ENCODE results near the gene ADGRA1. TPM values are rescaled to one million over a fixed set of nuclear protein-coding genes. Genes with fewer than 3 reads are reported as not detected.
"Not testable (repeated sequence)": the region's sequence is repeated elsewhere in the genome, so short reads cannot be mapped to it uniquely, and the experiment has no call there.

The ADGRA1 gene
- total and polyA plus RNA-seq, 7 donors, result under 0.01 to 0.28 (median 0.08) TPM; not detected in 3

- H3K27ac ChIP-seq, result no peak overlapping the region
- TF ChIP-seq CTCF (IDR thresholded peaks at IDR 0.05) (no peak), EP300 (IDR thresholded peaks at IDR 0.05) (no peak), POLR2AphosphoS5 (IDR thresholded peaks at IDR 0.05) (no peak), POLR2A (IDR thresholded peaks at IDR 0.05) (no peak)
- H3K9me3 ChIP-seq, result no peaks in the 10 kb centered on the region
- WGBS, 2 donors, result 72 to 83% methylated on average over 17 of the region's 17 CpGs
- H3K27me3 ChIP-seq, result peaks cover 0 to 22% (median 9%) of the 10 kb centered on the region in 3 donors
- H3K36me3 ChIP-seq, result no peaks in the 10 kb centered on the region
- H3K4me3 ChIP-seq, result no peak overlapping the region
- H3K4me1 ChIP-seq, result no peaks in the 10 kb centered on the region
- intact Hi-C loops (cut with DNase I), result no loop called here
- DNase-seq, result peak; percentile 57
Measured at GRCh38 chr10:133170092-133170491, 82.4 kb downstream of the ADGRA1 start.

DNA sequence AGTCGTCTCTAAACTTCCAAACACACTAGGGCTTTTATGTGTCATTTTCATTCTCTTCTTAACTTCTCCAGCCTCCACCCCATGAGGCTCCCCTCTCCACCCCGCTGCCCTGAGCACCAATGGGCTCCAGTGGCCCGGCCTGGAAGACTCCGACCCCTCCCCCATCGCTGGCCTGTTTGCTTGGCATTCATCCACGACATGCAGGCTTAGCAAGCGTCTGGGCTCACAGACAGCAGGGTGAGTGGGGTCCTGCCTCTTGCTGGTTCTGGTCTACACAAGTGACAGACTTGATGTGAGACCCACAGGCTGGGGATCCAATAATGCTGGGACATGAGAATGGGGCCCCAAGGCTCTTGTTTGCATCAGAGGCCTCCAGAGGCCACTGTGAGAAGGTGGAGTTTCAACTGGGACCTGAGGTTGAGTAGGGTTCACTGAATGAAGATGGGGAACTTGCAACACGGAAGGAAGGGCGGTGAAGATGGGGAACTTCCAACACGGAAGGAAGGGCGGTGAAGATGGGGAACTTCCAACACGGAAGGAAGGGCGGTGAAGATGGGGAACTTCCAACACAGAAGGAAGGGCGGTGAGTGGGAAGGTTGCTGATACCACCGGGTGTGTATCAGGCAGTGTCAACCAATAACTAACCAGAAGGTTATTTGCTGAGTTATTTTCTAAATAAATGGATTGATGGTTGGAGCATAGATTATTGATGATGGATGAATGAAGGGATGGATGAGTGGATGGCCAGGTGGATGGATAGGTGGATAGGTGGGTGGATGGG, 86.3 kb downstream of the ADGRA1 start:
- intact Hi-C loops (cut with DNase I), result no loop called here
- 87 to 91% methylated on average over 15 of the region's 15 CpGs for WGBS, 2 donors
- TF ChIP-seq POLR2AphosphoS5 (IDR thresholded peaks at IDR 0.05) (no peak), CTCF (IDR thresholded peaks at IDR 0.05) (no peak), POLR2A (IDR thresholded peaks at IDR 0.05) (no peak), EP300 (IDR thresholded peaks at IDR 0.05) (no peak)
- Histone ChIP-seq H3K27ac (no peak overlapping the region), H3K9me3 (no peaks in the 10 kb centered on the region), H3K36me3 (no peaks in the 10 kb centered on the region), H3K4me1 (no peaks in the 10 kb centered on the region), H3K27me3 (no peaks in the 10 kb centered on the region), H3K4me3 (no peak overlapping the region)
- peak; percentile 40 for DNase-seq

DNA sequence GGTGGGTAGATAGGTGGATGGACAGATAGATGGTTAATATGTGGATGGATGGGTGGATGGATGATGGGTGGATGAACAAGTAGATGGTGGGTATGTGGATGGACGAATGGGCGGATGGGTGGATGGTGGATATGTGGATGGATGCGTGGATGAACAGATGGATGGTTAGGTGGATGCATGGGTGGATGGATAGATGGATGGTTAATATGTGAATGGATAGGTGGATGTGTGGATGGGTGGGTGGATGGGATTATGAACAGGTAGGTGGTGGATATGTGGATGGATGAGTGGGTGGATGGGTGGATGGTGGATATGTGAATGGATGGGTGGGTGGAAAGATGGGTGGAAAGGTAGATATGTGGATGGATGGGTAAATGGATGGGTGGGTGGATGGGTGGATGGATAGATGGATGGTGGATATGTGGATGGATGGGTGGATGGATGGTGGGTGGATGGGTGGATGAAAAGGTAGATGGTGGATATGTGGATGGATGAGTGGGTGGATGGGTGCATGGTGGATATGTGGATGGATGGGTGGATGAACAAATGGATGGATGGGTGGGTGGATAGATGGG, 87.1 kb downstream of the ADGRA1 start:
- intact Hi-C loops (cut with DNase I), result no loop called here
- Histone ChIP-seq H3K27me3 (no peaks in the 10 kb centered on the region), H3K4me3 (no peak overlapping the region), H3K4me1 (no peaks in the 10 kb centered on the region), H3K27ac (no peak overlapping the region), H3K36me3 (no peaks in the 10 kb centered on the region), H3K9me3 (no peaks in the 10 kb centered on the region)
- peak; percentile 4 for DNase-seq
- TF ChIP-seq POLR2AphosphoS5 (IDR thresholded peaks at IDR 0.05) (no peak), EP300 (IDR thresholded peaks at IDR 0.05) (no peak), POLR2A (IDR thresholded peaks at IDR 0.05) (no peak), CTCF (IDR thresholded peaks at IDR 0.05) (no peak)
- WGBS, 2 donors, result 77 to 79% methylated on average over 3 of the region's 3 CpGs

DNA sequence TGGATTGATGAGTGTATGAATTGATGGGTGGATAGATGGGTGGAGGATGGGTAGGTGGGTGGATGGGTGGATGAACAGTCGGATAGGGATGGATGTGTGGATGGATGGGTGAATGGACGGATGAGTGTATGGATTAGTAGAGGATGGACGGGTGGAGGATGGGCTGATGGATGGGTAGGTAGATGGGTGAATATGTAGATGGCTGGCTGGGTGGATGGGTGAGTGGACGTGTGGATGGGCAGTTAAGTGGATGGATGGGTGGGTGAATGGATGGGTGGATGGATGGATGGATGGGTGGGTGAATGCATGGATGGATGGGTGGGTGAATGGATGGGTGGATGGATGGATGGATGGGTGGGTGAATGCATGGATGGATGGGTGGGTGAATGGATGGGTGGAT, 87.9 kb downstream of the ADGRA1 start:
- H3K36me3 ChIP-seq; H3K4me3 ChIP-seq; H3K27me3 ChIP-seq; intact Hi-C loops (cut with DNase I); H3K9me3 ChIP-seq; H3K27ac ChIP-seq; H3K4me1 ChIP-seq: not testable (repeated sequence)
- 86 to 89% methylated on average over 4 of the region's 4 CpGs for WGBS, 2 donors
- DNase-seq, result peak; percentile 33

DNA sequence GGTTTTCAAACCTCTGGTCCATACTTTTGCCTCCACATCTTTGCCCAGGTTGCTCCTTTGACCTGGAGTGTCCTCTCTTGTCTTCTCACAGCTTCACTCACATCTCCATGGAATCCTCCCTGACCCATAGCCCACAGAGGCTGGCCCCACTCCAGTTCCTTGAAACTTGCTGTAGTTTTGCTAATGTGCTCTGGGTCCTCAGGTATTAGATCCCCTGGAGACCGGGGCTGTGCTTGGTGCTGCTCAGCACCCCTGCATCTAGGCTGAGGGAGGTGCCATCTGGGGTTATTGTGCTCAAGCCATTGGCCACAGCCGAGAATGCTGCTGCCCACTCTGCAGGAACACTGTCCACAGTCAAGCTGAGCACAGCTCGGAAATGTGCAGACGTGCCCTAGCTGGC, 88.8 kb downstream of the ADGRA1 start:
- intact Hi-C loops (cut with DNase I), result no loop called here
- Histone ChIP-seq H3K36me3 (no peaks in the 10 kb centered on the region), H3K4me3 (no peak overlapping the region), H3K27ac (no peak overlapping the region), H3K9me3 (no peaks in the 10 kb centered on the region), H3K27me3 (peaks cover 0 to 8% (median 0%) of the 10 kb centered on the region in 3 donors), H3K4me1 (no peaks in the 10 kb centered on the region)
- DNase-seq, result peak; percentile 40
- TF ChIP-seq EP300 (IDR thresholded peaks at IDR 0.05), result no peak
- TF ChIP-seq POLR2AphosphoS5 (IDR thresholded peaks at IDR 0.05), result no peak
- 91 to 95% methylated on average over 4 of the region's 4 CpGs for WGBS, 2 donors

All from sigmoid colon (tissue), 7 donors.